Gastroesophageal sphincter (tissue), 3 donors: Measurements from ENCODE around the gene U2AF2.

Experiments
- CTCF ChIP-seq, 4 experiments: fragments of 200-600 bp in 2 of 4; fragments of 450-650 bp in 2 of 4; sonication (generic) in 1 of 4; IDR thresholded peaks; one replicate each; pipeline ENCODE4 v1.5.1; 2017 to 2019; ENCODE audit warnings: antibody characterized with exemption in 4 of 4, mild to moderate bottlenecking in 2 of 4, moderate library complexity in 2 of 4
- EP300 ChIP-seq: sonication (generic); formaldehyde crosslinking; IDR thresholded peaks from one replicate; pipeline ENCODE4 v1.6.1; 2017; ENCODE audit warnings: antibody characterized with exemption, mild to moderate bottlenecking
- POLR2A ChIP-seq, 2 donors: fragments of 450-650 bp; IDR thresholded peaks; one replicate each; pipeline ENCODE4 v1.6.1; 2017; ENCODE audit warnings: antibody characterized with exemption in 2 of 2, mild to moderate bottlenecking in 2 of 2, moderate library complexity in 1 of 2
- POLR2AphosphoS5 ChIP-seq: sonication (generic); formaldehyde crosslinking; IDR thresholded peaks from one replicate; pipeline ENCODE4 v1.6.1; 2017; ENCODE audit warnings: antibody characterized with exemption

GRCh38 chr19:55615543-55616394 lies 39.1 kb upstream of the U2AF2 start:
- TF ChIP-seq CTCF (IDR thresholded peaks at IDR 0.05): no peak
- no peak for TF ChIP-seq POLR2A (IDR thresholded peaks at IDR 0.05)
- no peak for TF ChIP-seq POLR2AphosphoS5
- TF ChIP-seq EP300: no peak
